NOMO-1 treated with dmso at 0.1 percent for 144 hours (cell line): ENCODE results near the gene GPC5.

Experiments
- DNase-seq: peaks from one replicate; lab custom pipeline; 2025; ENCODE audit not compliant: unreplicated experiment; lab: John Stamatoyannopoulos, UW

Gene GPC5

DNA sequence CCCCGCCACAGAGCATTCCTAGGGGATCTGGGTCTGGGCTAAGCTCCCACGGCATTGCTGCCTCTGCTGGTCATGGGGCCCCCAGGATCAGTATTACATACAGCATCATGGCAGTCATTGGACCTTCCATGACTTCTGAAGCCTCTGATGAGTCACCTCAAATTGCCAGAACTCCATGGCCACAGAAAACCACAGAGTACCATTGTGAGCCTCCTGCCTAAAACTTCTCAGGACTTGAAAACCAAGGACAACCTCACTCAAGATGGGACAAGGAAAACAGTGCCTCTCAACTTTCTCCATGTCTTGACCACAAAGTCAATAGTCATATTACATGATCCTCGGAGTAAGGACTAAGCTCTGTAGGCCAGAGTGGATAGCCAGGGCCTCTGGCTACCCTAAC is 306.0 kb downstream of the GPC5 start:
- no peak for DNase-seq

DNA sequence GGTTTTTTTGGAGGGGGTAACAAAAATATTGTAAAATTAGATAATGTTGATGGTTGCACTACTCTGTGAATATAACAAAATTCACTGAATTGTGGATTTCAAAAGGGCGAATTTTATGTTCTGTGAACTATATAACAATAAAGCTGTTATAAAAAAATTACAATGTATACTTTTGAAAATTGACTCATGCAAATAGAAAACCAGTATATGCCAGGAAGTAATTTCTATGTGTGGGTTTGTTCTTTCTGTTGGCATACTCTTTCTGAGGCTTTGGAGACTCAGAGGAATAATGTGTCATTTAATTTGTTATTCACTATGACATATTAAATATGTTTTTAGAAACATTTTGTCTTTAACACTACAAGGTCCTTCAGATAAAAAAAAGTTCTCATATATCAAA is 310.1 kb downstream of the GPC5 start:
- DNase-seq = no peak

DNA sequence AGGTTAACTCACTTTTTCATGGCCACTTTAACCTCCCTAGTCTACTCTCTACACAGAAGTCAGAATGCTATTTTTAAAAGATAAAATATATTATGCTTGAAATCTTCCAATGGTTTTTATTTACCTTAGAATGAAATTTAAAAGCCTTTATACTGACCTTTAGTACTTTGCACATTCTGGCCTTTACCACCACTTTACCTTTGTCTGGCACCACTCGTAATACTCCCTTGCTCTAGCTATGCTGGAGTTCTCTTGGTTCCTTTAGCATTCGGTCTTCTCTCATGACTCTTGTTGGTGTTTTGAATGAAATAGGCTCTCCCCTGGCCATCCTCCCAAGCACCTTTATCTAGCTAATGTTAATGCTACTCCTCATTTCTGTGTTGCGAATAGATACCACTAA is 310.8 kb downstream of the GPC5 start:
- no peak for DNase-seq

- no peak for DNase-seq
Measured at GRCh38 chr13:91710733-91711132, 312.3 kb downstream of the GPC5 start.

DNA sequence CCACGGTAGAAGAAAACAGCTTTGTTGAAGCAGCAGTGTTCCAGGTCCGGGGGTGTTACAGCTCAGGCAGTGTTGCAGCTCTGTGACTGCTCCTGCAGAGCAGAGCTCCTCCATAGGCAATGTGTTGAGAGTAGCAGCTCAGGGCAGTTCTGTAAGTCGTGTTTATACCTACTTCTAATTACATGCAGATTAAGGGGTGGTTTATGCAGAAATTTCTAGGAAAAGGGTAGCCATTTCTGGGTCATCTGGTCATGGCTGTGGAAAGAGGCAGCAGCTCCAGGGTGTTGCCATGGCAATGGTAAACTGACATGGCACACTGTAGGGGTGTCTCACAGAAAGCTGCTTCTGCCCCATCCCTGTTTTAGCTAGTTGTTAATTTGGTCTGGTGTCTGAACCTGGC is 316.4 kb downstream of the GPC5 start:
- DNase-seq = no peak

DNA sequence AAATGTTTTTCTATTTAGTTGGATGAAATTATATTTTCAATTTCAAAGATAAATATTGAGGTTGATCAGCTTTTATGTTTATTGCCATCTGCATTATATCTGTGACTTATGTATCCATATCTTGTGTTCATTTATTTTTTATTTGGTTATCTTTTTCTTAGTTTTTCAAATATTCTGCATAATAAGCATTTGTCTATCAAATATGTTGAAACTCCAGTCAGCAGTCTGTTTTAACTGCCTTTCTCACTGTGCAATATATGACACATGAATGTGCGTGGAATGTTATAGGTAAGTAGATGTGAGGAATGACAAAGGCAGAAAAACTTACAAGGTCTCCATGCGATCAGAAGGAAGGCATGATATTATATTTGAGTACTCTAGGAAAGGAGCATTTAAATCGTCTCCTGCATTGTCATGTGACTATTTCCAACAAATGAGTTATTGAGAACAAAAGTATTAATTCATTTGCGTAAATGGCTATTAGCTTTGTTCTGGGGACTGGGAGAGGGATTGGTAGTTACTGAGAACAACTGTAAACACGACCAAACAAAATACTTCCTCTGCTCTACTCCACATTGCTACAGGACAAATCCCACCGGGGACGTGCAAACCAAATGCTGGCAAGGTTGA is 318.1 kb downstream of the GPC5 start:
- no peak for DNase-seq

DNA sequence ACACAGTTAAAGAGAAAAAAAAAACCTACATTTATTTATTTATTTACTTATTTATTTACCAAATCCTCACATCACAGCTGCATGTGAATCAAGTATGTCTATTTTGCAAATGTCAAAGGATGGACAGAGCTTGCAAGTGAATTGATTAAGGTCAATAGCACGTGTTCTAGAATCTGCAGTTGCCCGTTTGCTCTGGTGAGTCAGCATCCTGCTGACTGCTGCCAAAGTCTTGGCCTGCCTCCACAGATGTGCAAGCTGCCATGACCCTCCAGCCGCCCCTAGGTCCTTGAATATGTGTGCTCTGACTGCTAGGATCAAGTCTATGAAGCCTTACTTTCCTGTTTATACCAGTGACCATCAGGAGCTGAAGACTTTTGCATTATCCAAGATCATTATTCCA is 320.6 kb downstream of the GPC5 start:
- DNase-seq = no peak

DNA sequence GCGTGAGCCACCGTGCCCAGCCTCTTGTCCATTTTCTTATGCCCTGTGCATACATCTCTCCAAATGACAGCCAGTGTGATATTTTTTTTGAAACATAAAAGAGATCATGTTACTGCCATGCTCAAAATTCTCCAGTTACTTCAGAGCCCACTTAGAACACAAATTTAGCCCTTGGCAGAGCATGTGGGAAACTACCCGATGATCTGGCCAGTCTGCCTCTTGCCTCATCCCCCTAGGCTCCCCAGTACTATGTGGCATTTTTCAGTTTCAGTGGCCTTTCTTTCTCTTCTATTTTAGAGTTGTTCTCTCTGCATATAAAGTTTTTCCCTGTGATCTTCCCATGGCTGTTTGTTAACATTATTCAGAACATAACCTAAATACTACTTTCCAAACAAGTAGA is 323.0 kb downstream of the GPC5 start:
- DNase-seq = no peak

DNA sequence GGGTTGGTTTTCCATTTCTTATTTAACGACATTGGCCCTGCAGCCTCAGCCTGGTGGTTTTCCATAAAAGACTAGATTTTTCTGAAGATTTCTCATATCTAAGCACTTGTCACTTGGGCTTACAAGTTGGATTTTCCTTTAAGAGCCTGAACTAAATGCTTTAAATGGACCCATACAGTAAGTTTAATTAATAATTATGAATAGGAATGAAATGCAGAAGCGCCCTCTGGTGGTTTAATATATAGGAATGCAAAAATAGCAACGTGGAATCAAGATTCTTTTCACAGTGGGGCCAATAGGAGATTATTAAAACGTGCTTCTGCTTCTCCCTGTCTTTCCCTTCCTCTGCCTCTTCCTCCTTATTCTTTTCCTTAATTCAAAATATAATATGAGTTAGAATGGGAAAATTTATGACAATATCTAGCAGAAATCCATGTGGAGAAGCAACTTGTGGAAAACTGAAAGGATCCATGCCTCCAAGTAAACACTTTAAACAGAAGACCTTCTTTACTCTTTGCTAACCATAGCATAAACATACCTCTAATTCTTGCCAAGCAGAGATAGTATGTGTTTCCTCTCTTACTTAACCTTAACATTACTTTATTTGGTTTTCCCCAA is 324.0 kb downstream of the GPC5 start:
- no peak for DNase-seq

GRCh38 chr13:91724591-91724990 is 326.2 kb downstream of the GPC5 start:
- no peak for DNase-seq

DNA sequence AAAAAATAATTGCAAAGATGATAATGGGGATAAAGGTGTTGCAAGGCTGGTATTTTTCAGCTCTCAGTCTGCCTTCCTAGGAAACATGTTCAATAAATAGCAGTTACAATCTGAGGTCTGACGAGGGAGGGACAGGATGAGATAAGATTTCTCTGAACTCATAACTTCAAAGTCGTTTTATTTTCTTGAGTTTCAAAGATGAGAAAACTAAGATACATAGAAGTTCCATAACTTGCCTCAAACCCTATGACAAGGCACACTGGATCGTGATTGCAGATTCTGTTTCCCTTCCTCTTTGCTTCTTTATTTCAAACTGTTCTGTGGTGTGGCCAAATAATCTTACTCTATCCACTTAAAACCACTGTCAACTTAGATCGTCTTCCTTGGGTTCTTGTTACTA is 327.2 kb downstream of the GPC5 start:
- no peak for DNase-seq

DNA sequence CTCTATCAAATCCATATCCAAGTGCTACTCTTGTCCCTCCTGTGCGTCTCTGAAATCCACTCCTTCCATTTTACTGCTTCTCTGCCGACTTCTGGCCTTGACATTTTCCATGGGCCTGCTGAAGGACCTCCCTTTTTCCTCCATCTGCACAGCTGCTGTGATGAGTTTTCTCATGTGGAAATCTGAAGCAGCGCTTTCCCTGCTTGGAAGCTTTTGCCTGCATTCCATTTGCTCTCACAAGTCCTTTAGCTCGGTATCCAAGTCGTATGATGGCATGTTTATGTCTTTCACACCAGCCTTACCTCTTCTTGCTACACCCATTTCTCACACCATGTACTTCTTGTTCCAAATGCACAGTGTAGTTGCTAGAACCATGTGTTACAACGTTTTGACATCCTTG is 328.2 kb downstream of the GPC5 start:
- no peak for DNase-seq

- no peak for DNase-seq
Measured at GRCh38 chr13:91729859-91730258, 331.4 kb downstream of the GPC5 start.

- DNase-seq = no peak
Measured at GRCh38 chr13:91739751-91740150, 341.3 kb downstream of the GPC5 start.

- no peak for DNase-seq
Measured at GRCh38 chr13:91740756-91741155, 342.3 kb downstream of the GPC5 start.

GRCh38 chr13:91741925-91742324 is 343.5 kb downstream of the GPC5 start:
- DNase-seq = no peak

DNA sequence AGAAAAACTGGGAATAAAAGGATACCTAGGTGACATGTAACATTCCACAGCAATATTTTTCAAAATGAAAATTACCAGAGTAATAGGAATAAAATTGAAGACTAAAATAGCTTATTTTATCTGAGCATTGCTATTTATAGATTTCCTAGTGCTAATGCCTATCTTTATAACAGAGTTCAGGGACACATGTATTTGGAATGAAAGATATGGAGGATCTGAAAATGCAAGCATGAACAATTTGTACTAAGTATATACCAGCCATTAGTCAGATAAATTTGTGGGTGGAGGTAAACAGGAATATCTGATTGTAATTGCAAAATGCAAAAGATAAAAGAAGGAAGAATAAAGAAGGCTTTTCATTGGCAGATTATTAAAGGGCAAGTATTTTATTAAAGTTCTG is 345.9 kb downstream of the GPC5 start:
- DNase-seq = no peak

DNA sequence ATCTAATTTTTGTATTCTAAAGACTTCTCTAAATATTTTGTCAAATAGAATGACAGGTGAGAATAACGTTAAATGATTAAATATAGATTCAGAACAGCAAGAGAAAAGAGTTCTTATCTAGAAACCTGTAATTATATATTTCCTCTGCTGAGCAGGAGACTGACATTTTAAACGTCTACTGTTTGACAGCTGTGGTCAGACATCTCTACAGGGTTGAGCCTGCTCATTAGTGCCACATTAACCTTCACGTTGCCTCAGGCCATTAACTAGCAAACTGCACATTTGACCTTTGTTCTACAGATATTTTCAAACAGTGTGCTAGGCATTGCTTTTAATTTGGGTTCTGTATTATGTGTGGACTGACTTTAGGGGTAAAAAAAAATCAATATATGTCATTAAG is 347.5 kb downstream of the GPC5 start:
- no peak for DNase-seq

DNA sequence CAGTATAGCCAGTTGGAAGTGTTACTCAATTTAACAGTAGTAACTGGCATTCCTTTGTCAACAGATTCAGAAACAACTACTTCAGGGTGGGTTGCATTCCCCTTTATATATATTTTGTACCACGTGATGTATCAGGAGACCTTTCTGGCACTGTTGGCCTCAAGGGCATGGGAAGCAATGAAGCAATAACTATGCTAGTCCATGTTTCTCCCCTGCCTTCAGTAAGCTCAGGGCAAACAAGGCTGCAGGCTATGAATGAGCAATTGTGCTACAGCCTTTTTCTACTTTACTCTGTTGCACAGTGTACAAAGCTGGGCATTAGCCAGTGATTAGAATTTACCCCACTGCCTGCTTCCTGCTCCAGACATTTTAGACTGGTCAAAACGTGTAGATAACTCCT is 348.8 kb downstream of the GPC5 start:
- no peak for DNase-seq

- DNase-seq = no peak
Measured at GRCh38 chr13:91748416-91749089, 350.1 kb downstream of the GPC5 start.

GRCh38 chr13:91758724-91759123 is 360.3 kb downstream of the GPC5 start:
- no peak for DNase-seq

- no peak for DNase-seq
Measured at GRCh38 chr13:91762957-91763356, 364.5 kb downstream of the GPC5 start.

- DNase-seq = no peak
Measured at GRCh38 chr13:91764527-91764926, 366.1 kb downstream of the GPC5 start.
